ENCODE measurements around the gene BICC1. TPM values are rescaled to one million over a fixed set of nuclear protein-coding genes. Genes with fewer than 3 reads are reported as not detected.

BICC1 gene
- total and polyA plus RNA-seq, 2 donors (not counting 1 experiment from before 2014, with no cell fraction given) = not detected

DNA sequence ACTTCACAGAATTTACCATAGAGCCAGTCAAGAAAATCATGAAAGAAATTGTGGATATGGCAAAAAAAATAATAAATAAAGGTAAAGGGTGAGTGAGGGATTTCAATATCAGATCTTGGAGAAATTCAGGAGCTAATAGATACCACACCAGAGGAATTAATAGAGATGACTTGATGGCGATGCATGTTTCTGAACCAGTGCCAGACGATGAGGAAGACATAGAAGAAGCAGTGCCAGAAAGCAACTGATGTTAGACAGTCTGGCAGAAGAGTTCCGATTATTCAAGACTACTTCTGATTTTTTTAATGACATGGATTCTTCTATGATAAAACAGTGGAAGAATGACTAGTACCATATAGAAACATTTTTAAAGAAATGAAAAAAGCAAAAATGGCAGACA lies 314.7 kb downstream of the BICC1 start:
- WGBS (ENCODE audit: insufficient coverage) = no CpG with 5 or more reads among the region's 3 CpGs
- H2AFZ ChIP-seq (ENCODE audit: insufficient read depth, low read depth, low read length, poor library complexity, severe bottlenecking) = no peak overlapping the region
- H3K4me1 ChIP-seq (ENCODE audit: control insufficient read depth in 2 of 2, insufficient read depth in 2 of 2, low read length in 2 of 2) = no peaks in the 10 kb centered on the region
- no peaks in the 10 kb centered on the region for H3K27me3 ChIP-seq (replicated peaks in 1 of 4; ENCODE audit: control extremely low read depth in 1 of 4, control insufficient read depth in 3 of 4, insufficient read depth in 4 of 4, low read length in 3 of 4)
- H4K20me1 ChIP-seq (ENCODE audit: control insufficient read depth, insufficient read depth, low read length, poor library complexity, severe bottlenecking) = no peaks in the 10 kb centered on the region
- no peaks in the 10 kb centered on the region for H3K9me3 ChIP-seq (ENCODE audit: control extremely low read depth in 1 of 3, control insufficient read depth in 2 of 3, insufficient read depth in 1 of 3, low read length in 2 of 3)
- H3K36me3 ChIP-seq (replicated peaks in 1 of 2; ENCODE audit: control extremely low read depth in 1 of 2, control insufficient read depth in 1 of 2, extremely low read depth in 1 of 2, insufficient read depth in 2 of 2, low read length in 1 of 2) = no peaks in the 10 kb centered on the region
- Mint-ChIP-seq H3K27me3 (no peaks in the 10 kb centered on the region), H3K9me3 (ENCODE audit: insufficient read depth) (peaks cover 1% of the 10 kb centered on the region), H3K4me1 (no peaks in the 10 kb centered on the region), H3K4me3 (no peak overlapping the region), H3K27ac (no peak overlapping the region)
- intact Hi-C loops (cut with micrococcal nuclease) = no loop called here
- DNase-seq (no peak), ATAC-seq (ENCODE audit: low read depth) (no peak)
- no peaks in the 10 kb centered on the region for H3K79me2 ChIP-seq (ENCODE audit: control insufficient read depth, insufficient read depth, low read length)
- H3K27ac ChIP-seq (ENCODE audit: low read length in 2 of 2) = no peak overlapping the region
- no peak overlapping the region for H3K9ac ChIP-seq (ENCODE audit: low read length)
- no peak overlapping the region for H3K4me2 ChIP-seq (replicated peaks; ENCODE audit: low read depth, low read length, poor library complexity, severe bottlenecking)
- H3K4me3 ChIP-seq (ENCODE audit: control extremely low read depth in 1 of 5, extremely low read depth in 1 of 5, insufficient read depth in 1 of 5, low read depth in 2 of 5, low read length in 4 of 5) = no peak overlapping the region
- POLR2A ChIA-PET = no interaction called here
- CTCF ChIA-PET = no interaction called here
- TF ChIP-seq, protein P1, sequence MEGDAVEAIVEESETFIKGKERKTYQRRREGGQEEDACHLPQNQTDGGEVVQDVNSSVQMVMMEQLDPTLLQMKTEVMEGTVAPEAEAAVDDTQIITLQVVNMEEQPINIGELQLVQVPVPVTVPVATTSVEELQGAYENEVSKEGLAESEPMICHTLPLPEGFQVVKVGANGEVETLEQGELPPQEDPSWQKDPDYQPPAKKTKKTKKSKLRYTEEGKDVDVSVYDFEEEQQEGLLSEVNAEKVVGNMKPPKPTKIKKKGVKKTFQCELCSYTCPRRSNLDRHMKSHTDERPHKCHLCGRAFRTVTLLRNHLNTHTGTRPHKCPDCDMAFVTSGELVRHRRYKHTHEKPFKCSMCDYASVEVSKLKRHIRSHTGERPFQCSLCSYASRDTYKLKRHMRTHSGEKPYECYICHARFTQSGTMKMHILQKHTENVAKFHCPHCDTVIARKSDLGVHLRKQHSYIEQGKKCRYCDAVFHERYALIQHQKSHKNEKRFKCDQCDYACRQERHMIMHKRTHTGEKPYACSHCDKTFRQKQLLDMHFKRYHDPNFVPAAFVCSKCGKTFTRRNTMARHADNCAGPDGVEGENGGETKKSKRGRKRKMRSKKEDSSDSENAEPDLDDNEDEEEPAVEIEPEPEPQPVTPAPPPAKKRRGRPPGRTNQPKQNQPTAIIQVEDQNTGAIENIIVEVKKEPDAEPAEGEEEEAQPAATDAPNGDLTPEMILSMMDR (IDR thresholded peaks at IDR 0.05) = no peak
- no peak for TF ChIP-seq EZH2 (IDR thresholded peaks at IDR 0.05; ENCODE audit: borderline replicate concordance, insufficient read depth, low read depth, low read length, poor library complexity, severe bottlenecking)

DNA sequence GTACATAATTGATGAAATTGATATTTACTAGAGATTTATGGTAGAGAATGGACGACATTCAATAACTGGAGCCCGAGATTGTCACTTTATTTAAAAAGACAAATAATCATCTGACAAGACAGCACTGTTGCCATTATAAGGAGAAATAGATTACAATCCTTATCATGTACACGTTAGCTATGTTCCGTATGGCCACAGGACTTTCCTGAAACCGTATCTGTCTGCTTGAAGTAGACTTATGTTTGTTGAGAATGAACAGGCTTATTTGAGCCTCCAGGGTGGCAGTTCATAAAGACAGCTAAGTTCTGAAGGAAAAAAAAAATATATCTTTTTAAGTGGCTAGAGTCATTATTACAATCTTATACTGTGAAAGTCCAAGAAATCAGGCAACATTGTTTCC lies 317.2 kb downstream of the BICC1 start:
- TF ChIP-seq EZH2 (IDR thresholded peaks at IDR 0.05; ENCODE audit: borderline replicate concordance, insufficient read depth, low read depth, low read length, poor library complexity, severe bottlenecking) = no peak
- TF ChIP-seq, protein P1 (IDR thresholded peaks at IDR 0.05) = no peak
- ChIA-PET CTCF (no interaction called here), POLR2A (no interaction called here)
- no peak overlapping the region for H3K4me3 Mint-ChIP-seq
- Histone ChIP-seq H3K36me3 (replicated peaks in 1 of 2; ENCODE audit: control extremely low read depth in 1 of 2, control insufficient read depth in 1 of 2, extremely low read depth in 1 of 2, insufficient read depth in 2 of 2, low read length in 1 of 2) (no peaks in the 10 kb centered on the region), H3K79me2 (ENCODE audit: control insufficient read depth, insufficient read depth, low read length) (no peaks in the 10 kb centered on the region), H2AFZ (ENCODE audit: insufficient read depth, low read depth, low read length, poor library complexity, severe bottlenecking) (no peak overlapping the region), H3K9ac (ENCODE audit: low read length) (no peak overlapping the region), H4K20me1 (ENCODE audit: control insufficient read depth, insufficient read depth, low read length, poor library complexity, severe bottlenecking) (no peaks in the 10 kb centered on the region), H3K27me3 (replicated peaks in 1 of 4; ENCODE audit: control extremely low read depth in 1 of 4, control insufficient read depth in 3 of 4, insufficient read depth in 4 of 4, low read length in 3 of 4) (no peaks in the 10 kb centered on the region), H3K4me1 (ENCODE audit: control insufficient read depth in 2 of 2, insufficient read depth in 2 of 2, low read length in 2 of 2) (no peaks in the 10 kb centered on the region), H3K9me3 (ENCODE audit: control extremely low read depth in 1 of 3, control insufficient read depth in 2 of 3, insufficient read depth in 1 of 3, low read length in 2 of 3) (no peaks in the 10 kb centered on the region), H3K4me3 (ENCODE audit: control extremely low read depth in 1 of 5, extremely low read depth in 1 of 5, insufficient read depth in 1 of 5, low read depth in 2 of 5, low read length in 4 of 5) (no peak overlapping the region), H3K4me2 (replicated peaks; ENCODE audit: low read depth, low read length, poor library complexity, severe bottlenecking) (no peak overlapping the region), H3K27ac (ENCODE audit: low read length in 2 of 2) (no peak overlapping the region)
- intact Hi-C loops (cut with micrococcal nuclease) = no loop called here
- ATAC-seq (ENCODE audit: low read depth) (no peak), DNase-seq (no peak)
- no CpG with 5 or more reads among the region's 5 CpGs for WGBS (ENCODE audit: insufficient coverage)
- H3K27me3 Mint-ChIP-seq = no peaks in the 10 kb centered on the region
- no peak overlapping the region for H3K27ac Mint-ChIP-seq
- H3K4me1 Mint-ChIP-seq = no peaks in the 10 kb centered on the region
- peaks cover 1% of the 10 kb centered on the region for H3K9me3 Mint-ChIP-seq (ENCODE audit: insufficient read depth)

Data from B cell (primary cell).